H1 (cell line): ENCODE data around the gene RGS6. TPM values are rescaled to one million over a fixed set of nuclear protein-coding genes. Genes with fewer than 3 reads are reported as not detected.

Experiments
- CTCF ChIA-PET: fragments of 300-600 bp; sonication (Branson Sonifier 250); formaldehyde crosslinking; loops from one replicate; lab custom pipeline; 2021; ENCODE audit not compliant: partially characterized antibody; lab: Charles Lee
- POLR2A ChIA-PET: fragments of 300-600 bp; sonication (Branson Sonifier 250); formaldehyde crosslinking; loops from one replicate; lab custom pipeline; 2021; ENCODE audit warnings: inconsistent platforms; ENCODE audit not compliant: partially characterized antibody; lab: Charles Lee
- DNase-seq, 2 experiments: peaks; one replicate each; pipeline versions ENCODE4 v3.0.0 to v3.0.0-alpha.2; 2010 to 2022; ENCODE audit warnings: low spot score in 2 of 2, low read depth in 1 of 2, mixed read lengths in 1 of 2
- FAIRE-seq: peaks from 2 replicates; lab custom pipeline; 2011; peaks lifted over from hg19 to GRCh38; lab: Jason Lieb, UNC
- H2AFZ ChIP-seq: 2 replicates; pipeline ENCODE4 v1.8.1; 2012; ENCODE audit warnings: low read length, inconsistent platforms
- H2AK5ac ChIP-seq: 2 replicates; pipeline ENCODE4 v1.6.1; 2013; ENCODE audit warnings: low read depth, low read length
- H2BK120ac ChIP-seq: replicated peaks from 2 replicates; pipeline ENCODE3; 2013; ENCODE audit warnings: low read depth, low read length, inconsistent platforms
- H2BK12ac ChIP-seq: 2 replicates; pipeline ENCODE4 v1.6.1; 2013; ENCODE audit warnings: low read depth, low read length
- H2BK15ac ChIP-seq: 2 replicates; pipeline ENCODE4 v1.6.1; 2013; ENCODE audit warnings: low read length
- H2BK20ac ChIP-seq: 2 replicates; pipeline ENCODE4 v1.6.1; 2013; ENCODE audit warnings: low read length
- H2BK5ac ChIP-seq: 2 replicates; pipeline ENCODE4 v1.6.1; 2013; ENCODE audit warnings: low read depth, low read length
- H3K14ac ChIP-seq: 2 replicates; pipeline ENCODE4 v1.6.1; 2013; ENCODE audit warnings: inconsistent platforms; ENCODE audit not compliant: insufficient read length
- H3K18ac ChIP-seq: 2 replicates; pipeline ENCODE4 v1.6.1; 2013; ENCODE audit warnings: low read length; ENCODE audit errors: extremely low read depth
- H3K23ac ChIP-seq: 2 replicates; pipeline ENCODE4 v1.6.1; 2013; ENCODE audit warnings: inconsistent platforms; ENCODE audit not compliant: insufficient read length
- H3K23me2 ChIP-seq: 2 replicates; pipeline ENCODE4 v1.6.1; 2013; ENCODE audit warnings: low read depth, low read length
- H3K27ac ChIP-seq: 2 replicates; pipeline ENCODE4 v1.6.1; 2011; ENCODE audit warnings: low read depth, low read length, inconsistent platforms
- H3K27me3 ChIP-seq, 4 experiments: replicated peaks in 1 of 4; 1 replicate in 1 of 4; 2 replicates in 3 of 4; pipeline versions ENCODE4 v1.6.1 to v1.8.1; 2011 to 2013; ENCODE audit warnings: low read length in 3 of 4, mild to moderate bottlenecking in 3 of 4, inconsistent platforms in 2 of 4, mixed read lengths in 2 of 4, moderate library complexity in 1 of 4; ENCODE audit not compliant: control insufficient read depth in 3 of 4, insufficient read depth in 3 of 4; ENCODE audit errors: extremely low read depth in 1 of 4
- H3K36me3 ChIP-seq, 4 experiments: 2 replicates each; pipeline versions ENCODE4 v1.6.1 to v1.8.1; 2011 to 2013; ENCODE audit warnings: mild to moderate bottlenecking in 4 of 4, low read length in 3 of 4, moderate library complexity in 2 of 4, control low read depth in 1 of 4, inconsistent platforms in 1 of 4; ENCODE audit not compliant: insufficient read depth in 4 of 4, control insufficient read depth in 2 of 4
- H3K4ac ChIP-seq: replicated peaks from 2 replicates; pipeline ENCODE3; 2013; ENCODE audit warnings: low read length, low read depth, mixed read lengths, inconsistent platforms; ENCODE audit not compliant: insufficient read length
- H3K4me1 ChIP-seq, 4 experiments: replicated peaks in 1 of 4; 1 replicate in 1 of 4; 2 replicates in 3 of 4; pipeline versions ENCODE4 v1.6.1 to v1.8.1; 2011 to 2013; ENCODE audit warnings: low read length in 3 of 4, inconsistent platforms in 2 of 4, mixed read lengths in 1 of 4; ENCODE audit not compliant: insufficient read depth in 4 of 4, control insufficient read depth in 3 of 4
- H3K4me2 ChIP-seq, 2 experiments: 2 replicates each; pipeline versions ENCODE4 v1.6.1 to v1.8.1; 2011 to 2013; ENCODE audit warnings: low read depth in 2 of 2, low read length in 2 of 2, control low read depth in 1 of 2, inconsistent platforms in 1 of 2, mild to moderate bottlenecking in 1 of 2; ENCODE audit not compliant: insufficient read depth in 1 of 2
- H3K4me3 ChIP-seq, 4 experiments: fragments of 200-600, 300-600 bp in 1 of 4; sonication (generic), shearing (Covaris generic), sonication (Bioruptor Twin) in 1 of 4; 2 replicates each; pipeline versions ENCODE4 v1.5.1 to v1.8.1; 2011 to 2016; ENCODE audit warnings: low read length in 4 of 4, low read depth in 3 of 4, control low read depth in 2 of 4, inconsistent platforms in 2 of 4, mild to moderate bottlenecking in 2 of 4, mixed read lengths in 1 of 4, moderate library complexity in 1 of 4; ENCODE audit not compliant: insufficient read depth in 2 of 4; ENCODE audit errors: extremely low read depth in 1 of 4
- H3K56ac ChIP-seq: replicated peaks from 2 replicates; pipeline ENCODE3; 2013; ENCODE audit warnings: low read depth, mild to moderate bottlenecking, mixed read lengths, low read length, inconsistent platforms; ENCODE audit not compliant: insufficient read length
- H3K79me1 ChIP-seq: 2 replicates; pipeline ENCODE4 v1.6.1; 2013; ENCODE audit warnings: low read depth, low read length, control low read depth
- H3K79me2 ChIP-seq, 2 experiments: 2 replicates each; pipeline versions ENCODE4 v1.6.1 to v1.8.1; 2012 to 2013; ENCODE audit warnings: low read length in 2 of 2, mild to moderate bottlenecking in 2 of 2, inconsistent platforms in 1 of 2; ENCODE audit not compliant: insufficient read depth in 2 of 2, control insufficient read depth in 1 of 2
- H3K9ac ChIP-seq, 4 experiments: replicated peaks in 1 of 4; 1 replicate in 1 of 4; 2 replicates in 3 of 4; pipeline versions ENCODE4 v1.6.1 to v1.8.1; 2011 to 2013; ENCODE audit warnings: low read depth in 3 of 4, low read length in 3 of 4, control low read depth in 2 of 4, mild to moderate bottlenecking in 2 of 4, moderate library complexity in 2 of 4, inconsistent platforms in 1 of 4; ENCODE audit errors: extremely low read depth in 1 of 4
- H3K9me3 ChIP-seq, 2 experiments: 2 replicates each; pipeline versions ENCODE4 v1.6.1 to v1.8.1; 2012 to 2013; ENCODE audit warnings: mild to moderate bottlenecking in 2 of 2, moderate library complexity in 2 of 2, control low read depth in 1 of 2, inconsistent platforms in 1 of 2, low read depth in 1 of 2, low read length in 1 of 2, mixed read lengths in 1 of 2; ENCODE audit not compliant: insufficient read depth in 2 of 2
- H4K20me1 ChIP-seq, 2 experiments: replicated peaks in 1 of 2; 2 replicates each; pipeline versions ENCODE3 to v1.8.1; 2011 to 2013; ENCODE audit warnings: inconsistent platforms in 2 of 2, low read length in 2 of 2, mild to moderate bottlenecking in 1 of 2; ENCODE audit not compliant: insufficient read depth in 2 of 2, control insufficient read depth in 1 of 2
- H4K5ac ChIP-seq: 2 replicates; pipeline ENCODE4 v1.6.1; 2013; ENCODE audit warnings: low read length, low read depth, mixed read lengths, inconsistent platforms; ENCODE audit not compliant: insufficient read length
- H4K8ac ChIP-seq: 2 replicates; pipeline ENCODE4 v1.8.0; 2013; ENCODE audit warnings: mild to moderate bottlenecking, moderate library complexity, low read length, inconsistent platforms; ENCODE audit not compliant: insufficient read depth; ENCODE audit errors: extremely low read depth
- H4K91ac ChIP-seq: replicated peaks from 2 replicates; pipeline ENCODE3; 2013; ENCODE audit warnings: low read length, mixed read lengths, inconsistent platforms; ENCODE audit not compliant: insufficient read length
- ATF3 ChIP-seq: IDR thresholded peaks from 2 replicates; pipeline ENCODE4 v1.6.1; 2011; ENCODE audit warnings: low read depth, mild to moderate bottlenecking, low read length; ENCODE audit not compliant: insufficient read depth
- EP300 ChIP-seq, 2 experiments: IDR thresholded peaks; 1 replicate in 1 of 2; 2 replicates in 1 of 2; pipeline ENCODE4 v1.6.1; 2011 to 2012; ENCODE audit warnings: low read depth in 2 of 2, low read length in 2 of 2, mild to moderate bottlenecking in 2 of 2, borderline replicate concordance in 1 of 2, inconsistent platforms in 1 of 2, moderate library complexity in 1 of 2
- WGBS, 2 experiments: shearing (Covaris generic) in 1 of 2; methylation state at CpG; one replicate each; pipeline versions ENCODE4 v1.1.6 to v1.1.7; 2013 to 2015; ENCODE audit warnings: low lambda C conversion rate in 2 of 2, mixed read lengths in 2 of 2, inconsistent platforms in 1 of 2, low coverage in 1 of 2, missing lambda C conversion rate in 1 of 2; ENCODE audit not compliant: insufficient replicate concordance in 2 of 2, insufficient coverage in 1 of 2, insufficient read length in 1 of 2; ENCODE audit errors: extremely low coverage in 1 of 2, missing lambda C conversion rate in 1 of 2; 5-methylcytosine and 5-hydroxymethylcytosine counted together
- polyA plus RNA-seq, 7 experiments: library from polyadenylated mRNA; depleted of rRNA in 3 of 7; stranded (reverse) in 5 of 7; unstranded in 2 of 7; fragments of >200 nt in 5 of 7; fragments of 200-250 nt in 2 of 7; gene quantifications; 1 replicate in 5 of 7; 2 replicates in 1 of 7; 4 replicates in 1 of 7; pipeline versions ENCODE4 v1.2.1 to v1.2.3, GENCODE V29; 2011 to 2013; ENCODE audit warnings: missing spikeins in 2 of 7, mixed read lengths in 2 of 7
- total RNA-seq: library from RNA; stranded (reverse); fragmentation: NEBNext Ultra II Directional; extraction: Animal tissue kit (Norgen Biotek cat#: 25700); gene quantifications from 2 replicates; pipeline ENCODE4 v1.2.1, GENCODE V29; 2021

RGS6 gene
- total and polyA plus RNA-seq, 2 of the 8 experiments (the other 6 are each of a cell fraction or from before 2014, with no cell fraction given) = 0.26 to 1.1 TPM

- Histone ChIP-seq H2BK15ac (no peak overlapping the region), H3K18ac (no peak overlapping the region), H3K4me1 (no peaks in the 10 kb centered on the region; a peak in 1 of 7 replicates), H3K36me3 (no peaks in the 10 kb centered on the region), H3K14ac (no peak overlapping the region), H4K8ac (no peak overlapping the region), H4K5ac (no peak overlapping the region), H3K9ac (no peak overlapping the region), H3K79me2 (no peaks in the 10 kb centered on the region), H2BK120ac (no peak overlapping the region), H3K27ac (no peak overlapping the region), H3K4ac (no peak overlapping the region), H3K9me3 (peaks cover 0 to 2% of the 10 kb centered on the region in 2 experiments; a peak in 1 of 4 replicates), H3K27me3 (peaks cover 0 to 1% (median 0%) of the 10 kb centered on the region in 4 experiments; a peak in 1 of 7 replicates), H2BK20ac (no peak overlapping the region), H3K56ac (no peak overlapping the region), H2AFZ (peak overlapping the region; percentile 18; the same call in 1 of the 2 replicates), H3K79me1 (no peaks in the 10 kb centered on the region), H3K4me3 (no peak overlapping the region), H2BK12ac (no peak overlapping the region), H2BK5ac (no peak overlapping the region), H4K91ac (no peak overlapping the region), H3K4me2 (no peak overlapping the region), H2AK5ac (no peak overlapping the region), H3K23ac (no peak overlapping the region), H4K20me1 (peaks cover 0 to 1% of the 10 kb centered on the region in 2 experiments), H3K23me2 (no peaks in the 10 kb centered on the region; the same call in 1 of the 2 replicates)
- WGBS, 2 experiments = 78% methylated on average over 8 of the region's 8 CpGs; no CpG with 5 or more reads in 1 of the 2 experiments
- CTCF ChIA-PET = interaction anchor here (1.2 to 1.6 kb wide), 4 partner anchors 9 to 28 kb away, joined by 3 to 12 read pairs (median 3); no protein-coding TSS in a partner anchor
- no peak for FAIRE-seq
- no peak for DNase-seq
- POLR2A ChIA-PET = no interaction called here
- no peak for TF ChIP-seq EP300 (IDR thresholded peaks at IDR 0.05; ENCODE audit: borderline replicate concordance in 1 of 2, low read depth in 2 of 2, low read length in 2 of 2)
- 0 out of 2 replicates have a peak, but pooled peaks have one; percentile 21 for TF ChIP-seq ATF3
Measured at GRCh38 chr14:72165229-72165698, 233.0 kb downstream of the RGS6 start.
